HG03442 (cell line): ENCODE measurements around the gene NCAM1.
"Not testable (repeated sequence)": the region's sequence is repeated elsewhere in the genome, so short reads cannot be mapped to it uniquely, and the experiment has no call there.

Experiments
- ATAC-seq: cut with Tn5 transposase; IDR thresholded peaks from one replicate; pipeline ENCODE4 v1.9.1; 2021; ENCODE audit warnings: mild to moderate bottlenecking, moderate library complexity; ENCODE audit not compliant: unreplicated experiment

NCAM1 gene

GRCh38 chr11:113293936-113294335, 332.7 kb downstream of the NCAM1 start:
- ATAC-seq = no peak

GRCh38 chr11:113295993-113296392, 334.8 kb downstream of the NCAM1 start:
- ATAC-seq = no peak

GRCh38 chr11:113296447-113297205, 335.4 kb downstream of the NCAM1 start:
- ATAC-seq = no peak

GRCh38 chr11:113298496-113298895, 337.3 kb downstream of the NCAM1 start:
- ATAC-seq = not testable (repeated sequence)

- ATAC-seq = no peak
Measured at GRCh38 chr11:113304916-113305315, 343.7 kb downstream of the NCAM1 start.

GRCh38 chr11:113305440-113306336, 344.5 kb downstream of the NCAM1 start:
- no peak for ATAC-seq

- no peak for ATAC-seq
Measured at GRCh38 chr11:113308601-113309000, 347.4 kb downstream of the NCAM1 start.

GRCh38 chr11:113311536-113311935, 350.3 kb downstream of the NCAM1 start:
- ATAC-seq = no peak

GRCh38 chr11:113313601-113314000, 352.4 kb downstream of the NCAM1 start:
- ATAC-seq = no peak

- ATAC-seq = no peak
Measured at GRCh38 chr11:113314065-113314388, 352.8 kb downstream of the NCAM1 start.

GRCh38 chr11:113314389-113315301, 353.4 kb downstream of the NCAM1 start, which contains the start of gene TTC12:
Gene TTC12 (plus strand): TSS chr11:113314583. CDS start chr11:113316258, 1,675 bp downstream.
- peak; percentile 96 for ATAC-seq

- ATAC-seq = no peak
Measured at GRCh38 chr11:113315811-113316210, 354.6 kb downstream of the NCAM1 start.

- no peak for ATAC-seq
Measured at GRCh38 chr11:113316256-113316655, 355.0 kb downstream of the NCAM1 start.

GRCh38 chr11:113317339-113317738, 356.1 kb downstream of the NCAM1 start:
- ATAC-seq = no peak

GRCh38 chr11:113319085-113319484, 357.9 kb downstream of the NCAM1 start:
- no peak for ATAC-seq

- no peak for ATAC-seq
Measured at GRCh38 chr11:113322158-113322557, 360.9 kb downstream of the NCAM1 start.

GRCh38 chr11:113324250-113324649, 363.0 kb downstream of the NCAM1 start:
- no peak for ATAC-seq
